Suprapubic skin (tissue), 4 donors: ENCODE results near the gene GSTM2. TPM values are rescaled to one million over a fixed set of nuclear protein-coding genes. Genes with fewer than 3 reads are reported as not detected.
"Not testable (repeated sequence)": the region's sequence is repeated elsewhere in the genome, so short reads cannot be mapped to it uniquely, and the experiment has no call there.

Experiments used
- DNase-seq, 2 donors: peaks; one replicate each; pipeline ENCODE4 v3.0.0-alpha.2; 2019; ENCODE audit warnings: low spot score in 2 of 2
- H3K27ac ChIP-seq: fragments of 200-600 bp; sonication (generic); one replicate; pipeline ENCODE4 v1.5.1; 2019
- H3K27me3 ChIP-seq: fragments of 200-600 bp; sonication (generic); one replicate; pipeline ENCODE4 v1.5.1; 2019
- H3K36me3 ChIP-seq: fragments of 200-600 bp; sonication (generic); one replicate; pipeline ENCODE4 v1.5.1; 2019
- H3K4me1 ChIP-seq: fragments of 200-600 bp; sonication (generic); one replicate; pipeline ENCODE4 v1.5.1; 2019
- H3K4me3 ChIP-seq: fragments of 200-600 bp; sonication (generic); one replicate; pipeline ENCODE4 v1.5.1; 2019; ENCODE audit warnings: mild to moderate bottlenecking
- H3K9me3 ChIP-seq: fragments of 200-600 bp; sonication (generic); one replicate; pipeline ENCODE4 v1.5.1; 2019
- EP300 ChIP-seq: sonication (generic); formaldehyde crosslinking; IDR thresholded peaks from one replicate; pipeline ENCODE4 v1.6.1; 2017; ENCODE audit warnings: antibody characterized with exemption
- POLR2A ChIP-seq, 2 donors: fragments of 450-650 bp; IDR thresholded peaks; one replicate each; pipeline ENCODE4 v1.6.1; 2017; ENCODE audit warnings: antibody characterized with exemption in 2 of 2, mild to moderate bottlenecking in 2 of 2, moderate library complexity in 2 of 2
- POLR2AphosphoS5 ChIP-seq, 3 donors: sonication (generic); formaldehyde crosslinking; IDR thresholded peaks; one replicate each; pipeline ENCODE4 v1.6.1; 2017; ENCODE audit warnings: antibody characterized with exemption in 3 of 3
- WGBS: methylation state at CpG from one replicate; pipeline ENCODE4 v1.1.5; 2018; 5-methylcytosine and 5-hydroxymethylcytosine counted together
- total RNA-seq, 4 donors: library from RNA; depleted of rRNA; stranded (reverse); fragments of >200 nt; gene quantifications; one replicate each; pipeline ENCODE4 v1.1.0, GENCODE V29; 2016
- TF ChIP-seq, protein P1 (sequence below), 2 donors: fragments of 200-600 bp in 1 of 2; fragments of 450-650 bp in 1 of 2; sonication (generic) in 1 of 2; IDR thresholded peaks; one replicate each; pipeline ENCODE4 v1.5.1; 2016 to 2019; ENCODE audit warnings: antibody characterized with exemption in 2 of 2, mild to moderate bottlenecking in 1 of 2, moderate library complexity in 1 of 2

The GSTM2 gene
- total RNA-seq, 4 donors from 2014 or later, result 103 to 366 (median 186) TPM

DNA sequence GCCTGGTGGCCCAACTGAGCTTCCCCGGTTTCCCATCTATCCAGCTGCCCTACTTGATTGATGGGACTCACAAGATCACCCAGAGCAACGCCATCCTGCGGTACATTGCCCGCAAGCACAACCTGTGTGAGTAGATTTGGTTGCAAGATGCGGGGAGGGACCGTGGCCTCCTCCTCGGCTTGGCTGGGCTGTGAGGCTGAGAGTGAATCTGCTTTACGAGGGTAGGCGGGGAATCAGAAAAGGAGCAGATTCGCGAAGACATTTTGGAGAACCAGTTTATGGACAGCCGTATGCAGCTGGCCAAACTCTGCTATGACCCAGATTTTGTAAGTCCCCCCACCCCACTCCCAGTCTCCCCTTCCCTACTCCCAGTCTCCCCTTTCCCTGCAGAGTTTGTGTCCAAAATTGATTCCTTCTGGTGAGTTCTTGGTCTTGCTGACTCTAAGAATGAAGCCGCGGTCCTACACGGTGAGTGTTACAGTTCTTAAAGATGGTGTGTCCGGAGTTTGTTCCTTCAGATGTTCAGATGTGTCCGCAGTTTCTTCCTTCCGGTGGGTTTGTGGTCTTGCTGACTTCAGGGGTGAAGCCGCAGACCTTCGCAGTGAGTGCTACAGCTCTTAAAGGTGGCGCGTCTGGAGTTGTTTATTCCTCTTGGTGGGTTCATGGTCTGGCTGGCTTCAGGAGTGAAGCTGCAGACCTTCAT is 1.5 kb downstream of the GSTM2 start:
- no peaks in the 10 kb centered on the region for H3K27me3 ChIP-seq
- WGBS, result 91% methylated on average over 22 of the region's 22 CpGs
- H3K9me3 ChIP-seq, result no peaks in the 10 kb centered on the region
- peaks cover 9% of the 10 kb centered on the region for H3K36me3 ChIP-seq
- TF ChIP-seq POLR2AphosphoS5 (IDR thresholded peaks at IDR 0.05) (no peak), POLR2A (IDR thresholded peaks at IDR 0.05) (no peak), EP300 (no peak)
- TF ChIP-seq, protein P1, sequence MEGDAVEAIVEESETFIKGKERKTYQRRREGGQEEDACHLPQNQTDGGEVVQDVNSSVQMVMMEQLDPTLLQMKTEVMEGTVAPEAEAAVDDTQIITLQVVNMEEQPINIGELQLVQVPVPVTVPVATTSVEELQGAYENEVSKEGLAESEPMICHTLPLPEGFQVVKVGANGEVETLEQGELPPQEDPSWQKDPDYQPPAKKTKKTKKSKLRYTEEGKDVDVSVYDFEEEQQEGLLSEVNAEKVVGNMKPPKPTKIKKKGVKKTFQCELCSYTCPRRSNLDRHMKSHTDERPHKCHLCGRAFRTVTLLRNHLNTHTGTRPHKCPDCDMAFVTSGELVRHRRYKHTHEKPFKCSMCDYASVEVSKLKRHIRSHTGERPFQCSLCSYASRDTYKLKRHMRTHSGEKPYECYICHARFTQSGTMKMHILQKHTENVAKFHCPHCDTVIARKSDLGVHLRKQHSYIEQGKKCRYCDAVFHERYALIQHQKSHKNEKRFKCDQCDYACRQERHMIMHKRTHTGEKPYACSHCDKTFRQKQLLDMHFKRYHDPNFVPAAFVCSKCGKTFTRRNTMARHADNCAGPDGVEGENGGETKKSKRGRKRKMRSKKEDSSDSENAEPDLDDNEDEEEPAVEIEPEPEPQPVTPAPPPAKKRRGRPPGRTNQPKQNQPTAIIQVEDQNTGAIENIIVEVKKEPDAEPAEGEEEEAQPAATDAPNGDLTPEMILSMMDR (IDR thresholded peaks at IDR 0.05), result no peak
- peaks cover 20% of the 10 kb centered on the region for H3K4me1 ChIP-seq
- H3K4me3 ChIP-seq, result no peak overlapping the region
- no peak overlapping the region for H3K27ac ChIP-seq
- DNase-seq, result no peak

DNA sequence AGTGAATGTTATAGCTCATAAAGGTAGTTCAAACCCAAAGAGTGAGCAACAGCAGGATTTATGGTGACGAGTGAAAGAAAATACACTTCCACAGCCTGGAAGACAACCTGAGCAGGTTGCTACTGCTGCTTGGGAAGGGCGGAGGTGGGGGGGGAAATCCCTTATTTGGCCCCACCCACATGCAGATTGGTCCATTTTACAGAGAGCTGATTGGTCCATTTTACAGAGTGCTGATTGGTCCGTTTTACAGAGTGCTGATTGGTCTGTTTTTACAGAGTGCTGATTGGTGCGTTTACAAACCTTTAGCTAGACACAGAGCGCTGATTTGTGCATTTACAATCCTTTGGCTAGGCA is 2.1 kb downstream of the GSTM2 start:
- H3K27me3 ChIP-seq, H3K9me3 ChIP-seq, H3K27ac ChIP-seq, H3K36me3 ChIP-seq, H3K4me3 ChIP-seq, DNase-seq: not testable (repeated sequence)
- WGBS, result 92% methylated on average over 5 of the region's 5 CpGs
- peaks cover 20% of the 10 kb centered on the region for H3K4me1 ChIP-seq

DNA sequence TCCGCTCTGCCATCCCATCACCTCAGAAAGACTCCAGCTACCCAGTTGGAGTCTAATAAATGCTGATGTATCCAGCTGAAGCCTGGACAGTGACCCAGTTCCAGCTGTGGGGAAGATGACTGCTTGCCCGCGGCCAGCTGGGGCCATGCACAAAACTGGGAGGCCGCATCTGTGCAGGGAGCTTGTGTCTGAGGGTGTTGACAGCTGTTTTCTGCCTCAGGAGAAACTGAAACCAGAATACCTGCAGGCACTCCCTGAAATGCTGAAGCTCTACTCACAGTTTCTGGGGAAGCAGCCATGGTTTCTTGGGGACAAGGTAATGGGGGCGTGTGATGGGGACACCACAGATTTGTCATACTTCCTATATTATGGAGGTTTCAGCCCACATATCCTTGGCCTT is 3.2 kb downstream of the GSTM2 start:
- DNase-seq, result no peak
- Histone ChIP-seq H3K27ac (no peak overlapping the region), H3K4me3 (no peak overlapping the region), H3K27me3 (no peaks in the 10 kb centered on the region), H3K4me1 (peaks cover 20% of the 10 kb centered on the region), H3K36me3 (peaks cover 9% of the 10 kb centered on the region), H3K9me3 (no peaks in the 10 kb centered on the region)
- TF ChIP-seq POLR2A (IDR thresholded peaks at IDR 0.05) (no peak), POLR2AphosphoS5 (IDR thresholded peaks at IDR 0.05) (no peak), EP300 (no peak)
- TF ChIP-seq, protein P1 (IDR thresholded peaks at IDR 0.05), result no peak
- WGBS, result 97% methylated on average over 5 of the region's 5 CpGs

DNA sequence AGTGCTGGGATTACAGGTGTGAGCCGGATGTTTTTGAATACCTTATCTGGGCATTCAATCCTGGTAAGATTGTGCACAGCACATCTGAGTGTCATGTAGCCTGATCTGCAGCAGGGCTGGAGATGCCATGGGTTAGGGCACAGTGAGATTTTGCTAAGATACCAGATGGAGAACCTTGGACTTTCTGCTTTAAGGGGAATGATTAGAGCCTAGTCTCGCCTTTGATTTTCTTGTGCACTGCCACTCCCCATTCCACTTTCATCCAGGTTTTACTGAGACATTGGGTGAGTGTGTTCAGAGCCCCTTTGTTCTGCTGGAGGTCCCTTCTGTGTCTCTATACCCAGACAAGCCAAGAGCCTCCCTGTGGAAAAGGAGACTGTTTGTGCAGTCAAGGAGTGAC is 6.0 kb downstream of the GSTM2 start:
- DNase-seq, H3K4me3 ChIP-seq, H3K9me3 ChIP-seq, H3K27me3 ChIP-seq, H3K36me3 ChIP-seq, H3K4me1 ChIP-seq, H3K27ac ChIP-seq: not testable (repeated sequence)
- 100% methylated on average over 2 of the region's 2 CpGs for WGBS

DNA sequence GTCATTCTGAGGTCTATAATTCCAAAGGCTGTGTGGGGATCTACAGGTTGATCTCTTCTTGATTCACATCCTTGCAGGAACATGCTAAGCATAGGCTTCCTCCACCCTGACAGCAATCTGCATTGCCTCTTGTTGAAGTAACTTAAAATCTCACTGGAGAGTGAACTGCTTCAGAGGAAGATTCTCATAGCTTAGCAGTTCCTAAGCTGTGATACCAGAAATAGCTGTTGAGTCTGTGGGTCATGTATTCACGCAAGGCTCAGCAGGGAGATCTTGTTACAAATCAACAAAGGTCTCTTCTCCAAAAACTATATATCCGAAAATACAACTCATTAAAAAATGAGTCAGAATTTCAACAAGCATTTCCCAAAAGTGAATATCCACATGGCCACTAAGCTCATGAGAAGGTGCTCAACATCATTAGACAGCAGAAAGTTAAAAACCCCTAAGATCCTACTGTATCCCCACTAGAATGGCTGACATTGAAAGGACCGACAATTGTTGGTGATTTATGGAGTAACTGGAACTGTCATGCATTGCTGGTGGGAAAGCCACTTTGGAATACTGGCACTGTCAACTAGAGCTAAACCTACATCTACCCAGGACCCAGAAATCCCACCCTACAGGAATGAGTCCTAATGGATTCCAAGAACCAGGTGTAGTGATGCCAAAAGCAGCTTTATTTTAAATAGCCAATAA is 9.0 kb downstream of the GSTM2 start:
- not testable (repeated sequence) for H3K4me3 ChIP-seq, H3K9me3 ChIP-seq, H3K27ac ChIP-seq, H3K4me1 ChIP-seq, DNase-seq, H3K27me3 ChIP-seq, H3K36me3 ChIP-seq
- 84% methylated on average over 3 of the region's 3 CpGs for WGBS

DNA sequence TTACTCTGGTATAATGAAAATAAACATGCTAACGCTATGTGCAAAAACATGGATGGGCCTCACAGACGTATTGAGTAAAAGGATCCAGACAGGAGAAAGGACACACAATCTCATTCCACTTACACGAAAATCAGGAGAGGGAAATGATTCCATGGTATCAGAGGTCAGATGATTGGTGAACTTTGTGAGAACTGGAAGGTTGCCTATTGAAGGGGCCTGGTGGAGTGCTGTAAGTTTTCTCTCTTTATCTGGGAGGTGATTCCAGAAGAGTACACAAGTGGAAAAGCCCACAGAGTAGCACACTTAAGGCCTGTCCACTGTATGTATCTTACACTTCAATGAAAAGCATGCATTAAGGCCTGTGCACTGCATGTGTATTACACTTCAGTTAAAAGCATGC is 9.6 kb downstream of the GSTM2 start:
- H3K36me3 ChIP-seq, result peaks cover 5% of the 10 kb centered on the region
- H3K9me3 ChIP-seq, result no peaks in the 10 kb centered on the region
- no peaks in the 10 kb centered on the region for H3K4me1 ChIP-seq
- no peaks in the 10 kb centered on the region for H3K27me3 ChIP-seq
- no peak overlapping the region for H3K27ac ChIP-seq
- TF ChIP-seq EP300, result no peak
- TF ChIP-seq, protein P1 (IDR thresholded peaks at IDR 0.05), result no peak
- no peak for TF ChIP-seq POLR2AphosphoS5 (IDR thresholded peaks at IDR 0.05)
- TF ChIP-seq POLR2A (IDR thresholded peaks at IDR 0.05), result no peak
- 84% methylated on average over 3 of the region's 3 CpGs for WGBS
- no peak for DNase-seq
- H3K4me3 ChIP-seq, result no peak overlapping the region

DNA sequence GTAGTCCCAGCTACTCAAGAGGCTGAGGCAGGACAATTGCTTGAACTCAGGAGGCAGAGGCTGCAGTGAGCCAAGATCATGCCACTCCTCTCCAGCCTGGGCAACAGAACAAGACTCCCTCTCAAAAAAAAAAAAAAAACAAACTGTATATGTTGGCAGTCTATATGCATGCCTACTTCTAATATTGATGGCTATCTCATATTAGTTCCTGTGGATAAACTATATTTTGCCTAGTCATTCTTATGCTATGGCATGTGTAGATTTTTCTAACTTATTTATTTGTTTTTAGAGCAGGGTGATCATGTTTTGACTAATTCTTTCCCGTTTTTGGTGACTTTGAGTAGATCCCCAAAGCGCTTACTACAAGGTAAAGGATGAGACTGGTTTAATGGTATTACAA is 10.8 kb downstream of the GSTM2 start:
- WGBS, result 79% methylated on average over 2 of the region's 2 CpGs
- not testable (repeated sequence) for H3K27me3 ChIP-seq, H3K27ac ChIP-seq, H3K36me3 ChIP-seq, H3K4me1 ChIP-seq, H3K4me3 ChIP-seq, DNase-seq, H3K9me3 ChIP-seq

DNA sequence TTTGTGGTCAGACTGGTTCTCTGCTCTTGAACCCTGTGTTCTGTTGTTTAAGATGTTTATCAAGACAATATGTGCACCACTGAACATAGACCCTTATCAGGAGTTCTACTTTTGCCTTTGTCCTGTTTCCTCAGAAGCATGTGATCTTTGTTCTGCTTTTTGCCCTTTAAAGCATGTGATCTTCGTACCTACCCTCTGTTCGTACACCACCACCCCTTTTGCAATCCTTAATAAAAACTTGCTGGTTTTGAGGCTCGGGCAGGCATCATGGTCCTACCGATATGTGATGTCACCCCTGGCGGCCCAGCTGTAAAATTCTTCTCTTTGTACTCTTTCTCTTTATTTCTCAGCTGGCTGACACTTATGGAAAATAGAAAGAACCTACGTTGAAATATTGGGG is 16.9 kb downstream of the GSTM2 start:
- not testable (repeated sequence) for H3K27me3 ChIP-seq, DNase-seq, H3K27ac ChIP-seq, H3K4me3 ChIP-seq, H3K36me3 ChIP-seq, H3K9me3 ChIP-seq, H3K4me1 ChIP-seq
- no CpG with 5 or more reads among the region's 6 CpGs for WGBS

DNA sequence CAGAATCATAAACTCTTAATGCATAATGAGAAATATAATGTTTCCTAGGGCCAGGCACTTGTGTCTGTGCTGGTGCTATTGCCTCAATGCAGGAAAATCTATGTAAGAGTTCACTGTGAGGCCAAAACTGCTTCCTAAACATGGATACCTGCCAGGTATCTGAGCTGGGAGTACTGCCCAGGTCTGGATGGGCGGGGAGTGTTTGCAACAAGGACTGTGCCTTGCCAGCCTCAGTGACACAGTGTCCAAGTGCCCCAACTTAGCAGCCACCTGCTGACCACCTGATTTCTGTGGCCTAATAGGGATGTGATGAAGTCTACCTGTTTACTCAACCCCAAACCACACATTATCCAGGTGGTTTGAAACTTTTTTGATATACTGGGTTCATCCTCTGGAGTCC is 17.5 kb downstream of the GSTM2 start:
- WGBS, result no CpG with 5 or more reads among the region's 1 CpG
- H3K27ac ChIP-seq, H3K4me1 ChIP-seq: not testable (repeated sequence)

DNA sequence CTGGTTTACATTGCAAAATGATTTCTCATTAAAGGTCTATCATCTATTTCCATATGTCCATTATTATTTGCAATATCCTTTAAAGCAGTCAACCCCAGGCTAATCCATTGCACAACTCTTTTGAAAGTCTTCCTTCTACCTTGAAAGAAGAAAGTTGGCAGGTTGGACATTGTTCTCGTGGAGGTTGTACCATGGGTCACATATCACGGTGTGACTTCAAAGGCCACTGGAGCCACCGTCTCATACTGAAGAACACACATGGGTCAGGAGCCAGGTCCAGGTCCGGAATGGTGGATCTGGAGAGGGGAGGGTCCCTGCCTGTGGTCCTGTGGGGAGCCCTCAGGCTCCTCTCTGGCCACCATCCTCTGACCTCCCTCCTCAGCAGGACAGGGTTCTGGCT is 18.0 kb downstream of the GSTM2 start:
- not testable (repeated sequence) for H3K9me3 ChIP-seq, DNase-seq, H3K27ac ChIP-seq, H3K4me1 ChIP-seq, H3K36me3 ChIP-seq, H3K27me3 ChIP-seq, H3K4me3 ChIP-seq
- no CpG with 5 or more reads among the region's 4 CpGs for WGBS

More for the DNA sequence above, 17.5 kb downstream of the GSTM2 start:
- not testable (repeated sequence) for H3K36me3 ChIP-seq, H3K27me3 ChIP-seq, H3K9me3 ChIP-seq, H3K4me3 ChIP-seq, DNase-seq
